OCI-LY7 (cell line): ENCODE measurements around the gene SNX13.

Experiments used
- CTCF ChIP-seq: fragments of 200-600 bp; sonication (generic); conservative IDR thresholded peaks from 2 replicates; pipeline ENCODE4 v1.5.1; 2014; ENCODE audit warnings: mild to moderate bottlenecking, antibody characterized with exemption, low read length, moderate library complexity, mixed read lengths
- EZH2phosphoT487 ChIP-seq: fragments of 200-600 bp; sonication (generic); IDR thresholded peaks from 2 replicates; pipeline ENCODE4 v1.6.1; 2018; ENCODE audit warnings: low read depth, borderline replicate concordance, mild to moderate bottlenecking, mixed run types, antibody characterized with exemption, low read length, moderate library complexity, mixed read lengths

GRCh38 chr7:17863095-17863808 is 77.0 kb downstream of the SNX13 start:
- TF ChIP-seq CTCF: no peak
- TF ChIP-seq EZH2phosphoT487: no peak
